Measurements from ENCODE around the gene PDE7B. TPM values are rescaled to one million over a fixed set of nuclear protein-coding genes. Genes with fewer than 3 reads are reported as not detected.

The PDE7B gene
- total RNA-seq, result 1 to 10 TPM in 1 of 2 experiments, under 1 TPM in 1; 0.38 to 3.5 TPM

GRCh38 chr6:135851442-135852271 lies at the start of gene PDE7B:
TSS of gene PDE7B (plus strand) at chr6:135851701.
- CTCF ChIA-PET, result interaction anchor here (0.9 to 1.6 kb wide), 6 partner anchors 8 to 58 kb away, joined by 3 to 4 read pairs (median 3); no protein-coding TSS in a partner anchor
- H3K27me3 Mint-ChIP-seq, result peaks cover 3% of the 10 kb centered on the region
- H3K27ac Mint-ChIP-seq, result peak within 1 kb of the TSS; percentile 66

GRCh38 chr6:135801755-135802465 lies 49.6 kb upstream of the PDE7B start:
- Mint-ChIP-seq H3K36me3 (no peaks in the 10 kb centered on the region), H3K9me3 (ENCODE audit: low read depth) (no peaks in the 10 kb centered on the region), H3K4me1 (no peaks in the 10 kb centered on the region), H3K27me3 (no peaks in the 10 kb centered on the region), H3K27ac (no peak overlapping the region), H3K4me3 (no peak overlapping the region)
- ATAC-seq (no peak), DNase-seq (no peak)
- CTCF ChIA-PET, result no interaction called here

More at GRCh38 chr6:135851442-135852271, at the start of gene PDE7B:
- H3K4me1 Mint-ChIP-seq, result peaks cover 7% of the 10 kb centered on the region
- H3K36me3 Mint-ChIP-seq, result no peaks in the 10 kb centered on the region
- no peaks in the 10 kb centered on the region for H3K9me3 Mint-ChIP-seq (ENCODE audit: low read depth)
- peak; percentile 95 for ATAC-seq
- H3K4me3 Mint-ChIP-seq, result peak within 1 kb of the TSS; percentile 55
- DNase-seq, result peak; percentile 73

- no peak for ATAC-seq
- Mint-ChIP-seq H3K27me3 (no peaks in the 10 kb centered on the region), H3K36me3 (no peaks in the 10 kb centered on the region), H3K27ac (no peak overlapping the region), H3K4me3 (no peak overlapping the region), H3K9me3 (ENCODE audit: low read depth) (no peaks in the 10 kb centered on the region), H3K4me1 (no peaks in the 10 kb centered on the region)
- no peak for DNase-seq
- CTCF ChIA-PET, result no interaction called here
Measured at GRCh38 chr6:135810486-135810885, 41.0 kb upstream of the PDE7B start.

GRCh38 chr6:135811170-135811569 lies 40.3 kb upstream of the PDE7B start:
- H3K27ac Mint-ChIP-seq, result no peak overlapping the region
- H3K36me3 Mint-ChIP-seq, result no peaks in the 10 kb centered on the region
- ATAC-seq, result no peak
- H3K9me3 Mint-ChIP-seq (ENCODE audit: low read depth), result no peaks in the 10 kb centered on the region
- H3K4me1 Mint-ChIP-seq, result no peaks in the 10 kb centered on the region
- H3K27me3 Mint-ChIP-seq, result no peaks in the 10 kb centered on the region
- no peak for DNase-seq
- no peak overlapping the region for H3K4me3 Mint-ChIP-seq
- CTCF ChIA-PET, result no interaction called here

GRCh38 chr6:135811644-135812526 lies 39.6 kb upstream of the PDE7B start:
- Mint-ChIP-seq H3K9me3 (ENCODE audit: low read depth) (no peaks in the 10 kb centered on the region), H3K4me3 (no peak overlapping the region), H3K36me3 (no peaks in the 10 kb centered on the region), H3K27ac (no peak overlapping the region), H3K4me1 (no peaks in the 10 kb centered on the region), H3K27me3 (no peaks in the 10 kb centered on the region)
- CTCF ChIA-PET, result no interaction called here
- DNase-seq, result no peak
- no peak for ATAC-seq

- CTCF ChIA-PET, result no interaction called here
- no peak for DNase-seq
- ATAC-seq, result no peak
Measured at GRCh38 chr6:135813401-135813800, 38.1 kb upstream of the PDE7B start.

GRCh38 chr6:135814043-135814442 lies 37.5 kb upstream of the PDE7B start:
- no peak overlapping the region for H3K27ac Mint-ChIP-seq
- no peak overlapping the region for H3K4me3 Mint-ChIP-seq
- peaks cover 4% of the 10 kb centered on the region for H3K27me3 Mint-ChIP-seq
- CTCF ChIA-PET, result no interaction called here
- no peaks in the 10 kb centered on the region for H3K9me3 Mint-ChIP-seq (ENCODE audit: low read depth)
- DNase-seq (no peak), ATAC-seq (no peak)
- H3K36me3 Mint-ChIP-seq, result no peaks in the 10 kb centered on the region
- H3K4me1 Mint-ChIP-seq, result no peaks in the 10 kb centered on the region

More at GRCh38 chr6:135813401-135813800, 38.1 kb upstream of the PDE7B start:
- Mint-ChIP-seq H3K36me3 (no peaks in the 10 kb centered on the region), H3K9me3 (ENCODE audit: low read depth) (no peaks in the 10 kb centered on the region), H3K4me1 (no peaks in the 10 kb centered on the region), H3K27ac (no peak overlapping the region), H3K4me3 (no peak overlapping the region), H3K27me3 (no peaks in the 10 kb centered on the region)

- no peak for ATAC-seq
- Mint-ChIP-seq H3K4me3 (no peak overlapping the region), H3K36me3 (no peaks in the 10 kb centered on the region), H3K27me3 (peaks cover 6% of the 10 kb centered on the region), H3K4me1 (no peaks in the 10 kb centered on the region), H3K27ac (no peak overlapping the region), H3K9me3 (ENCODE audit: low read depth) (no peaks in the 10 kb centered on the region)
- CTCF ChIA-PET, result no interaction called here
- no peak for DNase-seq
Measured at GRCh38 chr6:135815216-135815615, 36.3 kb upstream of the PDE7B start.

GRCh38 chr6:135817035-135817434 lies 34.5 kb upstream of the PDE7B start:
- DNase-seq (no peak), ATAC-seq (no peak)
- H3K4me3 Mint-ChIP-seq, result no peak overlapping the region
- no peaks in the 10 kb centered on the region for H3K36me3 Mint-ChIP-seq
- H3K27me3 Mint-ChIP-seq, result peaks cover 6% of the 10 kb centered on the region
- no peaks in the 10 kb centered on the region for H3K4me1 Mint-ChIP-seq
- CTCF ChIA-PET, result no interaction called here
- no peak overlapping the region for H3K27ac Mint-ChIP-seq
- no peaks in the 10 kb centered on the region for H3K9me3 Mint-ChIP-seq (ENCODE audit: low read depth)

- H3K27ac Mint-ChIP-seq, result no peak overlapping the region
- DNase-seq, result no peak
- H3K27me3 Mint-ChIP-seq, result peaks cover 6% of the 10 kb centered on the region
- no peaks in the 10 kb centered on the region for H3K36me3 Mint-ChIP-seq
- no peaks in the 10 kb centered on the region for H3K4me1 Mint-ChIP-seq
- ATAC-seq, result no peak
- no peak overlapping the region for H3K4me3 Mint-ChIP-seq
- H3K9me3 Mint-ChIP-seq (ENCODE audit: low read depth), result no peaks in the 10 kb centered on the region
- CTCF ChIA-PET, result no interaction called here
Measured at GRCh38 chr6:135819665-135820064, 31.8 kb upstream of the PDE7B start.

- CTCF ChIA-PET, result no interaction called here
Measured at GRCh38 chr6:135820340-135820739, 31.2 kb upstream of the PDE7B start.

GRCh38 chr6:135823851-135824250 lies 27.6 kb upstream of the PDE7B start:
- Mint-ChIP-seq H3K27me3 (peaks cover 3% of the 10 kb centered on the region), H3K36me3 (no peaks in the 10 kb centered on the region), H3K9me3 (ENCODE audit: low read depth) (no peaks in the 10 kb centered on the region), H3K4me3 (no peak overlapping the region), H3K4me1 (no peaks in the 10 kb centered on the region), H3K27ac (no peak overlapping the region)
- ATAC-seq (no peak), DNase-seq (no peak)
- CTCF ChIA-PET, result no interaction called here

More at GRCh38 chr6:135820340-135820739, 31.2 kb upstream of the PDE7B start:
- ATAC-seq (no peak), DNase-seq (no peak)
- no peak overlapping the region for H3K4me3 Mint-ChIP-seq
- no peak overlapping the region for H3K27ac Mint-ChIP-seq
- no peaks in the 10 kb centered on the region for H3K4me1 Mint-ChIP-seq
- H3K9me3 Mint-ChIP-seq (ENCODE audit: low read depth), result no peaks in the 10 kb centered on the region
- no peaks in the 10 kb centered on the region for H3K36me3 Mint-ChIP-seq
- peaks cover 6% of the 10 kb centered on the region for H3K27me3 Mint-ChIP-seq

GRCh38 chr6:135826236-135826804 lies 25.2 kb upstream of the PDE7B start:
- H3K27me3 Mint-ChIP-seq, result no peaks in the 10 kb centered on the region
- H3K4me1 Mint-ChIP-seq, result no peaks in the 10 kb centered on the region
- no peaks in the 10 kb centered on the region for H3K9me3 Mint-ChIP-seq (ENCODE audit: low read depth)
- DNase-seq, result no peak
- ATAC-seq, result no peak
- H3K36me3 Mint-ChIP-seq, result no peaks in the 10 kb centered on the region
- H3K4me3 Mint-ChIP-seq, result no peak overlapping the region
- CTCF ChIA-PET, result no interaction called here
- H3K27ac Mint-ChIP-seq, result no peak overlapping the region

All from activated CD8-positive, alpha-beta memory T cell treated with anti-CD3 and anti-CD28 coated beads, Interleukin-2, amount 10 ng/mL, durations not matched to agents 7 days and 5 days (primary cell).